GDM1 (cell line): Measurements from ENCODE around the gene DENND5B.
"Not testable (repeated sequence)": the region's sequence is repeated elsewhere in the genome, so short reads cannot be mapped to it uniquely, and the experiment has no call there.

Experiments
- DNase-seq: peaks from one replicate; lab custom pipeline; 2025; lab: John Stamatoyannopoulos, UW

The DENND5B gene

GRCh38 chr12:31590642-31591379 lies at the start of gene DENND5B:
TSS of gene DENND5B (minus strand) at chr12:31591136. CDS start at chr12:31590832, 304 bp downstream.
- no peak for DNase-seq

- DNase-seq = no peak
Measured at GRCh38 chr12:31634620-31635019, 43.7 kb upstream of the DENND5B start.

GRCh38 chr12:31633464-31633863 lies 42.5 kb upstream of the DENND5B start:
- no peak for DNase-seq

- no peak for DNase-seq
Measured at GRCh38 chr12:31631809-31632208, 40.9 kb upstream of the DENND5B start.

GRCh38 chr12:31631023-31631724 lies 40.2 kb upstream of the DENND5B start:
- no peak for DNase-seq

- no peak for DNase-seq
Measured at GRCh38 chr12:31629756-31630732, 39.1 kb upstream of the DENND5B start.

- DNase-seq = no peak
Measured at GRCh38 chr12:31627456-31628054, 36.6 kb upstream of the DENND5B start.

GRCh38 chr12:31626270-31626995 lies 35.5 kb upstream of the DENND5B start:
- no peak for DNase-seq

GRCh38 chr12:31622038-31622437 lies 31.1 kb upstream of the DENND5B start:
- DNase-seq = no peak

GRCh38 chr12:31620311-31620710 lies 29.4 kb upstream of the DENND5B start:
- DNase-seq = no peak

- DNase-seq = no peak
Measured at GRCh38 chr12:31618228-31619025, 27.5 kb upstream of the DENND5B start.

GRCh38 chr12:31612819-31613218 lies 21.9 kb upstream of the DENND5B start:
- no peak for DNase-seq

GRCh38 chr12:31608299-31608698 lies 17.4 kb upstream of the DENND5B start:
- not testable (repeated sequence) for DNase-seq

- DNase-seq = no peak
Measured at GRCh38 chr12:31605531-31605930, 14.6 kb upstream of the DENND5B start.

- no peak for DNase-seq
Measured at GRCh38 chr12:31603546-31604009, 12.6 kb upstream of the DENND5B start.

GRCh38 chr12:31600750-31601149 lies 9.8 kb upstream of the DENND5B start:
- no peak for DNase-seq

- DNase-seq = no peak
Measured at GRCh38 chr12:31600252-31600651, 9.3 kb upstream of the DENND5B start.

GRCh38 chr12:31599053-31599452 lies 8.1 kb upstream of the DENND5B start:
- no peak for DNase-seq

- no peak for DNase-seq
Measured at GRCh38 chr12:31597066-31597465, 6.1 kb upstream of the DENND5B start.

- DNase-seq = no peak
Measured at GRCh38 chr12:31594681-31595080, 3.7 kb upstream of the DENND5B start.
